BJ (cell line): ENCODE results near the gene PBX2. TPM values are rescaled to one million over a fixed set of nuclear protein-coding genes. Genes with fewer than 3 reads are reported as not detected.

Experiments used
- CTCF ChIA-PET: fragments of 350-600 bp; formaldehyde crosslinking; extraction: SDS; loops from one replicate; lab custom pipeline; 2021; ENCODE audit warnings: antibody characterized with exemption, inconsistent platforms; lab: Yijun Ruan, JAX
- POLR2A ChIA-PET: fragments of 300-600 bp; sonication (Branson Sonifier 250); formaldehyde crosslinking; extraction: SDS; loops from one replicate; lab custom pipeline; 2021; ENCODE audit warnings: antibody characterized with exemption; lab: Charles Lee
- DNase-seq: peaks from one replicate; pipeline ENCODE4 v3.0.0-alpha.2; 2011; ENCODE audit warnings: low read depth
- H3K27me3 ChIP-seq: 2 replicates; pipeline ENCODE4 v1.6.0; 2011; ENCODE audit warnings: low read length; ENCODE audit not compliant: control insufficient read depth, insufficient read depth
- H3K36me3 ChIP-seq: 2 replicates; pipeline ENCODE4 v1.5.1; 2011; ENCODE audit warnings: low read length; ENCODE audit not compliant: control insufficient read depth, insufficient read depth
- H3K4me3 ChIP-seq: 2 replicates; pipeline ENCODE4 v1.5.1; 2011; ENCODE audit warnings: low read depth, mild to moderate bottlenecking, control low read depth, low read length
- CTCF ChIP-seq: IDR thresholded peaks from 2 replicates; pipeline ENCODE4 v1.5.1; 2011; ENCODE audit warnings: low read depth, mild to moderate bottlenecking, control low read depth, inconsistent platforms, low read length, moderate library complexity; ENCODE audit not compliant: insufficient read depth
- polyA minus RNA-seq: library from RNA; depleted of rRNA, polyadenylated mRNA; stranded (reverse); fragments of >200 nt; gene quantifications from 2 replicates; pipeline ENCODE4 v1.2.3, GENCODE V29; 2011; rRNA and poly(A)+ RNA removed
- polyA plus RNA-seq: library from polyadenylated mRNA; depleted of rRNA; stranded (reverse); fragments of >200 nt; gene quantifications from 2 replicates; pipeline ENCODE4 v1.2.3, GENCODE V29; 2011; rRNA removed

PBX2 gene, protein sequence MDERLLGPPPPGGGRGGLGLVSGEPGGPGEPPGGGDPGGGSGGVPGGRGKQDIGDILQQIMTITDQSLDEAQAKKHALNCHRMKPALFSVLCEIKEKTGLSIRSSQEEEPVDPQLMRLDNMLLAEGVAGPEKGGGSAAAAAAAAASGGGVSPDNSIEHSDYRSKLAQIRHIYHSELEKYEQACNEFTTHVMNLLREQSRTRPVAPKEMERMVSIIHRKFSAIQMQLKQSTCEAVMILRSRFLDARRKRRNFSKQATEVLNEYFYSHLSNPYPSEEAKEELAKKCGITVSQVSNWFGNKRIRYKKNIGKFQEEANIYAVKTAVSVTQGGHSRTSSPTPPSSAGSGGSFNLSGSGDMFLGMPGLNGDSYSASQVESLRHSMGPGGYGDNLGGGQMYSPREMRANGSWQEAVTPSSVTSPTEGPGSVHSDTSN
- polyA plus RNA-seq (59.5 and 73.5 TPM in 2 replicates), polyA minus RNA-seq (19.9 and 41.0 TPM in 2 replicates)

- ChIA-PET POLR2A (interaction anchor here (0.6 to 1.4 kb wide), 5 partner anchors 13 to 781 kb away, joined by 4 to 6 read pairs (median 4); partner anchors contain the start of gene NEU1), CTCF (interaction anchor here (0.6 to 2.1 kb wide), 3 partner anchors 13 to 561 kb away, joined by 3 to 8 read pairs (median 7); no protein-coding TSS in a partner anchor)
- no peak for TF ChIP-seq CTCF
- Histone ChIP-seq H3K36me3 (peaks cover 3% of the 10 kb centered on the region; the same call in 1 of the 2 replicates), H3K27me3 (no peaks in the 10 kb centered on the region), H3K4me3 (peak within 1 kb of the TSS; percentile 74)
- DNase-seq = peak; percentile 38
Observed at GRCh38 chr6:32190054-32190851, at the start of gene PBX2. PBX2 (minus strand) TSS chr6:32190202; CDS start chr6:32189915, 287 bp downstream.

- CTCF ChIA-PET = no interaction called here
- POLR2A ChIA-PET = no interaction called here
- 0 out of 2 replicates have a peak, but pooled peaks cover 1% of the 10 kb centered on the region for H3K27me3 ChIP-seq
Observed at GRCh38 chr6:32239462-32239861, 49.5 kb upstream of the PBX2 start.

GRCh38 chr6:32234934-32235333 lies 44.9 kb upstream of the PBX2 start:
- ChIA-PET POLR2A (no interaction called here), CTCF (interaction anchor here (1.6 kb wide), 1 partner anchor 9 kb away, joined by 5 read pairs; no protein-coding TSS in a partner anchor)
- DNase-seq = no peak
- Histone ChIP-seq H3K36me3 (no peaks in the 10 kb centered on the region), H3K27me3 (no peaks in the 10 kb centered on the region), H3K4me3 (no peak overlapping the region)
- TF ChIP-seq CTCF = no peak

More at GRCh38 chr6:32239462-32239861, 49.5 kb upstream of the PBX2 start:
- Histone ChIP-seq H3K36me3 (no peaks in the 10 kb centered on the region), H3K4me3 (no peak overlapping the region)
- no peak for DNase-seq
- no peak for TF ChIP-seq CTCF

DNA sequence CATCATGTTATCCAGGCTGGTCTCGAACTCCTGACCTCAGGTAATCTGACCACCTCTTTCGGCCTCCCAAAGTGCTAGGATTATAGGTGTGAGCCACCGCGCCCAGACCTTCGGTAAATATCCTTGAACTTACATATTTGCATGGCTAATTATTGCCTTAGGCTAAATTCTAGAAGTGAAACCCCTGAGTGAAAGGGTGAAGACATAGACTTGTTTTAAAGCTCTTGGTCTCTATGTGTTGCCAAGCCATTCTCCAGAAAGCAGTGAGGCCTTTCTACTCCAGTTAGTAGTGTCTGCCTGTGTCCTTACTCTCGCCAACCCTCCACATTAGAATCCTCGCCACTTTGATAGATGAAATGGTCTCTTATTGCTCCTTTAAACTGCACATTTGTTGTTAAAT lies 36.4 kb upstream of the PBX2 start:
- H3K4me3 ChIP-seq = no peak overlapping the region
- DNase-seq = no peak
- POLR2A ChIA-PET = no interaction called here
- no peaks in the 10 kb centered on the region for H3K36me3 ChIP-seq
- CTCF ChIA-PET = interaction anchor here (1.2 kb wide), 1 partner anchor 19 kb away, joined by 5 read pairs; no protein-coding TSS in a partner anchor
- TF ChIP-seq CTCF = no peak
- no peaks in the 10 kb centered on the region for H3K27me3 ChIP-seq
